GM13977 (cell line): ENCODE results near the gene MUL1.

Experiments used
- DNase-seq: peaks from one replicate; pipeline ENCODE4 v3.0.0; 2012; ENCODE audit warnings: low spot score
- CTCF ChIP-seq: IDR thresholded peaks from 2 replicates; pipeline ENCODE4 v1.5.1; 2012; ENCODE audit warnings: mild to moderate bottlenecking, control low read depth; ENCODE audit not compliant: insufficient read depth; ENCODE audit errors: extremely low read depth, missing control alignments
- in situ Hi-C: fragments of 300-500 bp; cut with MboI; formaldehyde crosslinking; loops from one replicate; pipeline ENCODE4 v1.12.0; 2022; ENCODE audit warnings: low sequenced_read_pairs, low pct_unique_long_range_greater_than_20kb, mixed read lengths, inconsistent platforms; ENCODE audit not compliant: unreplicated experiment

MUL1 gene

DNA sequence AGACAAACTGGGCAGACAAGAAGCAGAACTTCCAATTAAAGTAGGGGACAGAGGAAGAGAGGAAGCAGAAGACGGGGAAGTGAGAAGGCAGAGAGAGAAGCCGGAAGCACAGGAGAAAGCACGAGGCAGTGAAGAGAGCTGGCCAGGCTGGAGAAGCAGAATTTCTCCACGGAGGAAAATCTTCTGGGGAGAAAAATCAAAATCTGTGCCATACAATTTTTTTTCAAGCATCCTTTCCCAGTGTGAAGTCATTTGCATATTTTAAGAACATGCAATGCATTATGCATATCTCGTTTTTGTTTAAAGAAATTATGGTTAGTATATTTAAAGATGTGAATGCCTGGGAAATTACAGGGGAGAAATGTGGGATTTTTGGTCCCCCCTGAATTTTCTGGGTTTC is 14.6 kb downstream of the MUL1 start:
- in situ Hi-C loops, result loop anchor here (10.0 kb wide), 1 partner anchor 279 kb away; no protein-coding TSS in a partner anchor
- no peak for TF ChIP-seq CTCF
- no peak for DNase-seq

DNA sequence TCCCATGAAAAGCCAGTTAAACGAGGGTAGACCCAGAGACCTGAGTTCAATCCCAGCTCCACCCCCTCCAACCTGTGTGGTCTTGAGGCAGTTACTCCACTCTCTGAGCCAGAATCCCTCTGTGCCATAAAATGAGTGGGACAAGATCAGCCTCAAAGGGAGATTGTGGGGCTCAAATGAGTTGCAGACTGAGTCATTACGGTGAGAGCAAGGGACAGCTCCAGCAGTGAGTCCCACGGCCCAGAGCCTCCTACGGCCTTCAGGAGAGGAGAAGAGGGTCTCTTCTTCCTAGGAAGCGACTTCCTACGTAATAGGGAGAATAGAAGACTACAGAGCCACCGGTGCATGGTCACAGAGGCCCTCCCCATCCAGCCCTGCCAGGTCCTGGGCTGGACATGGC is 15.2 kb downstream of the MUL1 start:
- no peak for DNase-seq
- no peak for TF ChIP-seq CTCF
- in situ Hi-C loops, result loop anchor here (10.0 kb wide), 1 partner anchor 278 kb away; no protein-coding TSS in a partner anchor

GRCh38 chr1:20491866-20492265 is 16.1 kb downstream of the MUL1 start:
- DNase-seq, result no peak
- in situ Hi-C loops, result loop anchor here (10.0 kb wide), 1 partner anchor 277 kb away; no protein-coding TSS in a partner anchor
- TF ChIP-seq CTCF, result no peak

DNA sequence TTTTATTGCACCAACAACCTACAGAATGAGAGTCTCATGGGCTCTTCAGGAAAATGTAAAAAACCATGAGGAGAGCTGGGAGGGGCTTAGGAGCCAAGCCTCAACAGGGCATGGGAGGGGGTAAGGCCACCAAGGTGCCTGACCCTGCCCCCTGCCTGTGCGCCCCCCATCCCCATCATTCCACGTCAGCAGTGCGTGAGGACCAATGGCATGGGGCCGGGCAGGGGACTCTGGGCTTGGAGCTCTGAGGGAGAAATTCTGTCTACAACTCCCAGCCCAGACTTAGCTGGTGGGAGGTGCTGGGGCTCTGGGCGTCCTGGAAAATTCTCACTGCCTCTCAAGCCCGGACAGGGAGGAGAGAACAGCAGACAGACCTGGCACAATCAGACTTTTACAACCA is 16.8 kb downstream of the MUL1 start:
- TF ChIP-seq CTCF, result no peak
- no peak for DNase-seq
- in situ Hi-C loops, result loop anchor here (10.0 kb wide), 1 partner anchor 276 kb away; no protein-coding TSS in a partner anchor

- in situ Hi-C loops, result no loop called here
Measured at GRCh38 chr1:20487236-20487590, 20.7 kb downstream of the MUL1 start.

GRCh38 chr1:20486457-20487235 is 21.3 kb downstream of the MUL1 start:
- TF ChIP-seq CTCF, result no peak
- DNase-seq, result no peak
- in situ Hi-C loops, result no loop called here

More at GRCh38 chr1:20487236-20487590, 20.7 kb downstream of the MUL1 start:
- DNase-seq, result no peak
- no peak for TF ChIP-seq CTCF
